ENCODE measurements around the gene RPS21. TPM values are rescaled to one million over a fixed set of nuclear protein-coding genes. Genes with fewer than 3 reads are reported as not detected.

Gene RPS21
- total RNA-seq, 1 experiment from 2014 or later: 2,488 TPM

DNA sequence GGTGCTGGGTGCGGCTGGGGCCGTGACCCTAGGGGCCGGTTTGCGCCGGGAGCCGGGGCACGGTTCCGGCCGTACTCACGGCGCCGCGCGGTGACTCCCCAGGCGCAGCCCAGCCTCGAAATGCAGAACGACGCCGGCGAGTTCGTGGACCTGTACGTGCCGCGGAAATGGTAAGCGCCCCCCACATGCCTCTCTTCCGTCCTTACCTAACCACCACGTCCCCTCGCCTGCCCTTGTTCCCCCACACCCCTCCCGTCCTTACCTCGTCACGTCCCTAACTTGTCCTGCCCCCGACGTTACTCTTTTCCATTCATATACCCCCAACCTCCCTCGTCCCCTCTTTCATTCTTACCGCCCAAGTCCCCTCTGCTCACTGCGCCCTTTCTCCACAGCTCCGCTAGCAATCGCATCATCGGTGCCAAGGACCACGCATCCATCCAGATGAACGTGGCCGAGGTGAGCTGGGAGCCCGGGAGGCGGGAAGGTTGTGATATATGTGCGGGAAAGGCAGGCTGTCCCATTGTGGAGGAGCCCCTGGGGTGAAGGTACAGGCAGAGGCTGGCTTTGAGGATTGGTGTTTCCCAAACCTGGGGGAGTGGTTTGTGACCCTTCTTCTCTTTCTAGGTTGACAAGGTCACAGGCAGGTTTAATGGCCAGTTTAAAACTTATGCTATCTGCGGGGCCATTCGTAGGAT lies 463 bp downstream of the RPS21 start:
- Histone ChIP-seq H3K27me3 (ENCODE audit: insufficient read depth, low read length) (no peaks in the 10 kb centered on the region), H3K4me2 (ENCODE audit: low read length) (peak overlapping the region; percentile 88), H3K4me3 (replicated peaks in 1 of 2; ENCODE audit: low read depth in 1 of 2, low read length in 2 of 2) (peak overlapping the region; percentile 98 to 100), H2AFZ (ENCODE audit: low read depth, low read length, poor library complexity, severe bottlenecking) (no peak overlapping the region), H3K9me3 (ENCODE audit: control insufficient read depth in 1 of 2, insufficient read depth in 1 of 2, low read depth in 1 of 2, low read length in 2 of 2) (no peaks in the 10 kb centered on the region), H3K36me3 (ENCODE audit: control insufficient read depth in 1 of 2, insufficient read depth in 2 of 2, low read length in 2 of 2) (peaks cover 8 to 22% of the 10 kb centered on the region in 2 experiments), H3K9me2 (ENCODE audit: insufficient read depth) (no peaks in the 10 kb centered on the region), H4K20me1 (ENCODE audit: insufficient read depth) (peaks cover 9% of the 10 kb centered on the region; the same call in 1 of the 2 replicates), H3K27ac (ENCODE audit: low read depth, low read length) (peak overlapping the region; percentile 95), H3K9ac (ENCODE audit: low read length) (peak overlapping the region; percentile 99), H3K4me1 (ENCODE audit: control insufficient read depth in 1 of 2, insufficient read depth in 2 of 2, low read length in 2 of 2) (peaks cover 8 to 33% of the 10 kb centered on the region in 2 experiments; a peak in 3 of 4 replicates), H3K79me2 (ENCODE audit: insufficient read depth, low read length) (peaks cover 62% of the 10 kb centered on the region)
- intact Hi-C loops (cut with micrococcal nuclease): loop anchor here (1.0 kb wide), 1 partner anchor 85 kb away; the partner anchor contains the start of gene ADRM1
- peak; percentile 0; the same call in 1 of the 2 replicates for ATAC-seq
- TSS peak; percentile 82 for BruUV-seq (replicated peaks)
- ChIA-PET CTCF (interaction anchor here (1.0 to 1.4 kb wide), 2 partner anchors 23 to 86 kb away, joined by 3 read pairs; no protein-coding TSS in a partner anchor), RAD21 (ENCODE audit: low non-redundant PET in 1 of 2, low total read pairs in 2 of 2, uncharacterized antibody in 2 of 2, unreplicated experiment in 2 of 2) (interaction anchor here in 1 of 2 experiments (0.6 to 0.7 kb wide), 2 partner anchors 38 to 85 kb away, joined by 4 to 8 read pairs; partner anchors contain the start of gene ADRM1), POLR2A (interaction anchor here (0.6 to 1.5 kb wide), 9 partner anchors 9 to 442 kb away, joined by 3 to 12 read pairs (median 6); partner anchors contain the start of gene MRGBP)
- no peak for DNase-seq (ENCODE audit: low read depth, low spot score)
- no peak for TF ChIP-seq SP1 (IDR thresholded peaks at IDR 0.05; ENCODE audit: low read depth)
- TF ChIP-seq RAD21 (IDR thresholded peaks at IDR 0.05; ENCODE audit: low read depth): no peak
- TF ChIP-seq, protein P1, sequence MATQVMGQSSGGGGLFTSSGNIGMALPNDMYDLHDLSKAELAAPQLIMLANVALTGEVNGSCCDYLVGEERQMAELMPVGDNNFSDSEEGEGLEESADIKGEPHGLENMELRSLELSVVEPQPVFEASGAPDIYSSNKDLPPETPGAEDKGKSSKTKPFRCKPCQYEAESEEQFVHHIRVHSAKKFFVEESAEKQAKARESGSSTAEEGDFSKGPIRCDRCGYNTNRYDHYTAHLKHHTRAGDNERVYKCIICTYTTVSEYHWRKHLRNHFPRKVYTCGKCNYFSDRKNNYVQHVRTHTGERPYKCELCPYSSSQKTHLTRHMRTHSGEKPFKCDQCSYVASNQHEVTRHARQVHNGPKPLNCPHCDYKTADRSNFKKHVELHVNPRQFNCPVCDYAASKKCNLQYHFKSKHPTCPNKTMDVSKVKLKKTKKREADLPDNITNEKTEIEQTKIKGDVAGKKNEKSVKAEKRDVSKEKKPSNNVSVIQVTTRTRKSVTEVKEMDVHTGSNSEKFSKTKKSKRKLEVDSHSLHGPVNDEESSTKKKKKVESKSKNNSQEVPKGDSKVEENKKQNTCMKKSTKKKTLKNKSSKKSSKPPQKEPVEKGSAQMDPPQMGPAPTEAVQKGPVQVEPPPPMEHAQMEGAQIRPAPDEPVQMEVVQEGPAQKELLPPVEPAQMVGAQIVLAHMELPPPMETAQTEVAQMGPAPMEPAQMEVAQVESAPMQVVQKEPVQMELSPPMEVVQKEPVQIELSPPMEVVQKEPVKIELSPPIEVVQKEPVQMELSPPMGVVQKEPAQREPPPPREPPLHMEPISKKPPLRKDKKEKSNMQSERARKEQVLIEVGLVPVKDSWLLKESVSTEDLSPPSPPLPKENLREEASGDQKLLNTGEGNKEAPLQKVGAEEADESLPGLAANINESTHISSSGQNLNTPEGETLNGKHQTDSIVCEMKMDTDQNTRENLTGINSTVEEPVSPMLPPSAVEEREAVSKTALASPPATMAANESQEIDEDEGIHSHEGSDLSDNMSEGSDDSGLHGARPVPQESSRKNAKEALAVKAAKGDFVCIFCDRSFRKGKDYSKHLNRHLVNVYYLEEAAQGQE (IDR thresholded peaks at IDR 0.05; ENCODE audit: low read depth): no peak
- no peak for TF ChIP-seq CEBPB (IDR thresholded peaks at IDR 0.05; ENCODE audit: low read depth)
- TF ChIP-seq POLR2A (IDR thresholded peaks at IDR 0.05; ENCODE audit: borderline replicate concordance, extremely low read depth, insufficient read depth, insufficient read length): no peak
- TF ChIP-seq EZH2phosphoT487 (IDR thresholded peaks at IDR 0.05; ENCODE audit: borderline replicate concordance): no peak
- TF ChIP-seq EGR1 (IDR thresholded peaks at IDR 0.05; ENCODE audit: low read depth): no peak
- TF ChIP-seq EZH2 (IDR thresholded peaks at IDR 0.05): no peak
- no peak for TF ChIP-seq ZFX (IDR thresholded peaks at IDR 0.05)
- TF ChIP-seq TCF7L2 (IDR thresholded peaks at IDR 0.05; ENCODE audit: borderline replicate concordance, extremely low read depth, insufficient read depth, insufficient read length): no peak
- no peak for TF ChIP-seq JUND (IDR thresholded peaks at IDR 0.05)
- TF ChIP-seq, protein P2, sequence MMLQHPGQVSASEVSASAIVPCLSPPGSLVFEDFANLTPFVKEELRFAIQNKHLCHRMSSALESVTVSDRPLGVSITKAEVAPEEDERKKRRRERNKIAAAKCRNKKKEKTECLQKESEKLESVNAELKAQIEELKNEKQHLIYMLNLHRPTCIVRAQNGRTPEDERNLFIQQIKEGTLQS (IDR thresholded peaks at IDR 0.05): no peak
- TF ChIP-seq ZNF274 (IDR thresholded peaks at IDR 0.05; ENCODE audit: low read depth, low read length): no peak
- TF ChIP-seq, protein P3, sequence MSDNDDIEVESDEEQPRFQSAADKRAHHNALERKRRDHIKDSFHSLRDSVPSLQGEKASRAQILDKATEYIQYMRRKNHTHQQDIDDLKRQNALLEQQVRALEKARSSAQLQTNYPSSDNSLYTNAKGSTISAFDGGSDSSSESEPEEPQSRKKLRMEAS (IDR thresholded peaks at IDR 0.05): no peak
- no peak for TF ChIP-seq POLR2AphosphoS5 (IDR thresholded peaks at IDR 0.05; ENCODE audit: low read depth, low read length)
- TF ChIP-seq CBX3 (IDR thresholded peaks at IDR 0.05; ENCODE audit: low read depth): no peak
- no peak for TF ChIP-seq FOSL1 (IDR thresholded peaks at IDR 0.05; ENCODE audit: low read depth)
- TF ChIP-seq, protein P4, sequence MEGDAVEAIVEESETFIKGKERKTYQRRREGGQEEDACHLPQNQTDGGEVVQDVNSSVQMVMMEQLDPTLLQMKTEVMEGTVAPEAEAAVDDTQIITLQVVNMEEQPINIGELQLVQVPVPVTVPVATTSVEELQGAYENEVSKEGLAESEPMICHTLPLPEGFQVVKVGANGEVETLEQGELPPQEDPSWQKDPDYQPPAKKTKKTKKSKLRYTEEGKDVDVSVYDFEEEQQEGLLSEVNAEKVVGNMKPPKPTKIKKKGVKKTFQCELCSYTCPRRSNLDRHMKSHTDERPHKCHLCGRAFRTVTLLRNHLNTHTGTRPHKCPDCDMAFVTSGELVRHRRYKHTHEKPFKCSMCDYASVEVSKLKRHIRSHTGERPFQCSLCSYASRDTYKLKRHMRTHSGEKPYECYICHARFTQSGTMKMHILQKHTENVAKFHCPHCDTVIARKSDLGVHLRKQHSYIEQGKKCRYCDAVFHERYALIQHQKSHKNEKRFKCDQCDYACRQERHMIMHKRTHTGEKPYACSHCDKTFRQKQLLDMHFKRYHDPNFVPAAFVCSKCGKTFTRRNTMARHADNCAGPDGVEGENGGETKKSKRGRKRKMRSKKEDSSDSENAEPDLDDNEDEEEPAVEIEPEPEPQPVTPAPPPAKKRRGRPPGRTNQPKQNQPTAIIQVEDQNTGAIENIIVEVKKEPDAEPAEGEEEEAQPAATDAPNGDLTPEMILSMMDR (IDR thresholded peaks at IDR 0.05 in 2 of 3, conservative IDR thresholded peaks at IDR 0.05 in 1 of 3; ENCODE audit: borderline replicate concordance in 1 of 3, insufficient read depth in 1 of 3, low read depth in 2 of 3, low read length in 2 of 3): no peak
- TF ChIP-seq, protein P5, sequence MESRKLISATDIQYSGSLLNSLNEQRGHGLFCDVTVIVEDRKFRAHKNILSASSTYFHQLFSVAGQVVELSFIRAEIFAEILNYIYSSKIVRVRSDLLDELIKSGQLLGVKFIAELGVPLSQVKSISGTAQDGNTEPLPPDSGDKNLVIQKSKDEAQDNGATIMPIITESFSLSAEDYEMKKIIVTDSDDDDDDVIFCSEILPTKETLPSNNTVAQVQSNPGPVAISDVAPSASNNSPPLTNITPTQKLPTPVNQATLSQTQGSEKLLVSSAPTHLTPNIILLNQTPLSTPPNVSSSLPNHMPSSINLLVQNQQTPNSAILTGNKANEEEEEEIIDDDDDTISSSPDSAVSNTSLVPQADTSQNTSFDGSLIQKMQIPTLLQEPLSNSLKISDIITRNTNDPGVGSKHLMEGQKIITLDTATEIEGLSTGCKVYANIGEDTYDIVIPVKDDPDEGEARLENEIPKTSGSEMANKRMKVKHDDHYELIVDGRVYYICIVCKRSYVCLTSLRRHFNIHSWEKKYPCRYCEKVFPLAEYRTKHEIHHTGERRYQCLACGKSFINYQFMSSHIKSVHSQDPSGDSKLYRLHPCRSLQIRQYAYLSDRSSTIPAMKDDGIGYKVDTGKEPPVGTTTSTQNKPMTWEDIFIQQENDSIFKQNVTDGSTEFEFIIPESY (IDR thresholded peaks at IDR 0.05; ENCODE audit: extremely low read depth, insufficient replicate concordance, low read length): no peak

Data from HCT116 (cell line).